Trophoblast cell (in vitro differentiated cells and primary cell): ENCODE data around the gene LRP5.
A peak's percentile ranks its signal among the peaks of the same experiment; 100 is the strongest.

ENCODE experiments used
- DNase-seq, 2 donors: peaks; one replicate each; pipeline ENCODE4 v3.0.0-alpha.2; 2016
- H2AFZ ChIP-seq: 2 replicates; pipeline ENCODE4 v1.6.1; 2013; ENCODE audit warnings: low read length, moderate library complexity, mild to moderate bottlenecking; ENCODE audit not compliant: insufficient read depth, poor library complexity
- H2AK5ac ChIP-seq: 2 replicates; pipeline ENCODE4 v1.6.1; 2013; ENCODE audit warnings: mild to moderate bottlenecking, low read length
- H2BK120ac ChIP-seq: 2 replicates; pipeline ENCODE4 v1.6.1; 2013; ENCODE audit warnings: low read length, mild to moderate bottlenecking, moderate library complexity; ENCODE audit not compliant: insufficient read depth, poor library complexity
- H2BK12ac ChIP-seq: 2 replicates; pipeline ENCODE4 v1.6.1; 2013; ENCODE audit warnings: mild to moderate bottlenecking, low read length, moderate library complexity
- H2BK5ac ChIP-seq: 2 replicates; pipeline ENCODE4 v1.6.1; 2013; ENCODE audit warnings: low read length, low read depth, moderate library complexity, mild to moderate bottlenecking; ENCODE audit not compliant: poor library complexity
- H3K14ac ChIP-seq: 2 replicates; pipeline ENCODE4 v1.6.1; 2013; ENCODE audit warnings: mild to moderate bottlenecking, low read length
- H3K18ac ChIP-seq: 2 replicates; pipeline ENCODE4 v1.6.1; 2013; ENCODE audit warnings: mild to moderate bottlenecking, low read length
- H3K23ac ChIP-seq: 2 replicates; pipeline ENCODE4 v1.6.1; 2013; ENCODE audit warnings: low read length
- H3K27ac ChIP-seq: 2 replicates; pipeline ENCODE4 v1.5.1; 2013; ENCODE audit warnings: low read depth, mild to moderate bottlenecking, inconsistent platforms, low read length, moderate library complexity
- H3K27me3 ChIP-seq: 2 replicates; pipeline ENCODE4 v1.6.1; 2013; ENCODE audit warnings: inconsistent platforms, mild to moderate bottlenecking, low read length, moderate library complexity; ENCODE audit not compliant: insufficient read depth
- H3K36me3 ChIP-seq, 2 experiments: 1 replicate in 1 of 2; 2 replicates in 1 of 2; pipeline ENCODE4 v1.6.1; 2013; ENCODE audit warnings: low read length in 2 of 2, mild to moderate bottlenecking in 2 of 2, moderate library complexity in 1 of 2; ENCODE audit not compliant: insufficient read depth in 2 of 2, control insufficient read depth in 1 of 2
- H3K4ac ChIP-seq: 2 replicates; pipeline ENCODE4 v1.6.1; 2013; ENCODE audit warnings: low read depth, mild to moderate bottlenecking, low read length, moderate library complexity
- H3K4me1 ChIP-seq, 2 experiments: 1 replicate in 1 of 2; 2 replicates in 1 of 2; pipeline ENCODE4 v1.6.1; 2013; ENCODE audit warnings: low read length in 2 of 2, mild to moderate bottlenecking in 2 of 2, moderate library complexity in 1 of 2; ENCODE audit not compliant: insufficient read depth in 2 of 2, control insufficient read depth in 1 of 2
- H3K4me2 ChIP-seq: 2 replicates; pipeline ENCODE4 v1.6.1; 2013; ENCODE audit warnings: inconsistent platforms, mild to moderate bottlenecking, low read length, moderate library complexity
- H3K4me3 ChIP-seq: 2 replicates; pipeline ENCODE4 v1.5.1; 2013; ENCODE audit warnings: mild to moderate bottlenecking, low read depth, low read length, inconsistent platforms
- H3K79me1 ChIP-seq: one replicate; pipeline ENCODE4 v1.6.1; 2013; ENCODE audit warnings: low read length
- H3K79me2 ChIP-seq: 2 replicates; pipeline ENCODE4 v1.6.1; 2013; ENCODE audit warnings: low read length, mild to moderate bottlenecking; ENCODE audit not compliant: control insufficient read depth, insufficient read depth, poor library complexity
- H3K9ac ChIP-seq: 2 replicates; pipeline ENCODE4 v1.6.1; 2013; ENCODE audit warnings: mild to moderate bottlenecking, low read length
- H3K9me3 ChIP-seq: 2 replicates; pipeline ENCODE4 v1.6.1; 2013; ENCODE audit warnings: low read depth, mild to moderate bottlenecking, control low read depth, inconsistent platforms, low read length; ENCODE audit not compliant: insufficient read depth
- H4K12ac ChIP-seq: 2 replicates; pipeline ENCODE4 v1.6.1; 2013; ENCODE audit warnings: low read depth, mild to moderate bottlenecking, low read length, moderate library complexity
- H4K8ac ChIP-seq: 2 replicates; pipeline ENCODE4 v1.6.1; 2013; ENCODE audit warnings: low read depth, mild to moderate bottlenecking, low read length, moderate library complexity
- H4K91ac ChIP-seq: one replicate; pipeline ENCODE4 v1.6.1; 2013; ENCODE audit warnings: low read depth, mild to moderate bottlenecking, low read length, moderate library complexity
- WGBS: extraction: QIAGEN DNeasy Blood & Tissue Kit; methylation state at CpG from one replicate; pipeline ENCODE4 v1.1.7; 2013; ENCODE audit warnings: missing lambda C conversion rate; ENCODE audit not compliant: insufficient read length, insufficient coverage; ENCODE audit errors: extremely low coverage; 5-methylcytosine and 5-hydroxymethylcytosine counted together

Gene LRP5

GRCh38 chr11:68384530-68385081 is 72.2 kb downstream of the LRP5 start:
- Histone ChIP-seq H3K23ac (no peak overlapping the region), H2BK12ac (no peak overlapping the region), H4K12ac (no peak overlapping the region), H3K9me3 (peaks cover 9% of the 10 kb centered on the region), H4K91ac (no peak overlapping the region), H4K8ac (no peak overlapping the region), H3K4me3 (no peak overlapping the region), H2BK120ac (no peak overlapping the region), H3K27me3 (no peaks in the 10 kb centered on the region), H2AFZ (no peak overlapping the region), H3K4me2 (no peak overlapping the region), H3K9ac (no peak overlapping the region), H2AK5ac (no peak overlapping the region), H3K18ac (no peak overlapping the region), H2BK5ac (no peak overlapping the region), H3K4me1 (peaks cover 10 to 14% of the 10 kb centered on the region in 2 experiments), H3K27ac (no peak overlapping the region), H3K79me2 (no peaks in the 10 kb centered on the region), H3K79me1 (no peaks in the 10 kb centered on the region), H3K36me3 (peaks cover 12 to 17% of the 10 kb centered on the region in 2 experiments), H3K4ac (no peak overlapping the region), H3K14ac (no peak overlapping the region)
- WGBS, result no CpG with 5 or more reads among the region's 13 CpGs
- no peak for DNase-seq

- H3K27me3 ChIP-seq, result no peaks in the 10 kb centered on the region
- no peak overlapping the region for H4K8ac ChIP-seq
- WGBS, result no CpG with 5 or more reads among the region's 8 CpGs
- H2BK12ac ChIP-seq, result no peak overlapping the region
- no peak overlapping the region for H2AFZ ChIP-seq
- no peak overlapping the region for H3K27ac ChIP-seq
- DNase-seq, result no peak
- H3K14ac ChIP-seq, result no peak overlapping the region
- H3K4me2 ChIP-seq, result no peak overlapping the region
- no peak overlapping the region for H3K4me3 ChIP-seq
- H4K91ac ChIP-seq, result no peak overlapping the region
- H3K79me2 ChIP-seq, result no peaks in the 10 kb centered on the region
- H2BK5ac ChIP-seq, result no peak overlapping the region
- no peak overlapping the region for H3K9ac ChIP-seq
- no peak overlapping the region for H3K4ac ChIP-seq
- peaks cover 15 to 20% of the 10 kb centered on the region in 2 experiments for H3K36me3 ChIP-seq
- peaks cover 10 to 14% of the 10 kb centered on the region in 2 experiments for H3K4me1 ChIP-seq
- H2AK5ac ChIP-seq, result no peak overlapping the region
- H3K9me3 ChIP-seq, result peaks cover 9% of the 10 kb centered on the region
- no peak overlapping the region for H4K12ac ChIP-seq
- no peak overlapping the region for H3K23ac ChIP-seq
- H2BK120ac ChIP-seq, result no peak overlapping the region
- no peak overlapping the region for H3K18ac ChIP-seq
- no peaks in the 10 kb centered on the region for H3K79me1 ChIP-seq
Measured at GRCh38 chr11:68385128-68385527, 72.7 kb downstream of the LRP5 start.

- H2BK12ac ChIP-seq, result no peak overlapping the region
- no peak overlapping the region for H4K91ac ChIP-seq
- no peak overlapping the region for H3K14ac ChIP-seq
- H2BK5ac ChIP-seq, result no peak overlapping the region
- H3K27me3 ChIP-seq, result no peaks in the 10 kb centered on the region
- H2BK120ac ChIP-seq, result no peak overlapping the region
- peaks cover 15 to 21% of the 10 kb centered on the region in 2 experiments for H3K36me3 ChIP-seq
- no peaks in the 10 kb centered on the region for H3K79me1 ChIP-seq
- no peak overlapping the region for H3K9ac ChIP-seq
- H4K12ac ChIP-seq, result no peak overlapping the region
- WGBS, result no CpG with 5 or more reads among the region's 52 CpGs
- DNase-seq, result no peak
- H3K4me3 ChIP-seq, result peak overlapping the region; percentile 49
- H3K9me3 ChIP-seq, result peaks cover 9% of the 10 kb centered on the region
- H3K18ac ChIP-seq, result no peak overlapping the region
- no peak overlapping the region for H3K27ac ChIP-seq
- no peak overlapping the region for H4K8ac ChIP-seq
- H3K23ac ChIP-seq, result no peak overlapping the region
- no peak overlapping the region for H3K4me2 ChIP-seq
- H3K79me2 ChIP-seq, result no peaks in the 10 kb centered on the region
- no peak overlapping the region for H3K4ac ChIP-seq
- H3K4me1 ChIP-seq, result peaks cover 0 to 2% of the 10 kb centered on the region in 2 experiments
- H2AFZ ChIP-seq, result no peak overlapping the region
- no peak overlapping the region for H2AK5ac ChIP-seq
Measured at GRCh38 chr11:68386331-68386978, 74.1 kb downstream of the LRP5 start.

- Histone ChIP-seq H3K27me3 (no peaks in the 10 kb centered on the region), H3K14ac (no peak overlapping the region), H3K18ac (no peak overlapping the region), H4K91ac (no peak overlapping the region), H3K4ac (no peak overlapping the region), H3K9ac (no peak overlapping the region), H3K36me3 (peaks cover 15 to 21% of the 10 kb centered on the region in 2 experiments), H3K4me1 (no peaks in the 10 kb centered on the region), H2BK120ac (no peak overlapping the region), H3K4me2 (no peak overlapping the region), H3K4me3 (no peak overlapping the region), H3K9me3 (peaks cover 9% of the 10 kb centered on the region), H4K8ac (no peak overlapping the region), H4K12ac (no peak overlapping the region), H3K23ac (no peak overlapping the region), H2AFZ (no peak overlapping the region), H3K79me1 (no peaks in the 10 kb centered on the region), H2BK5ac (no peak overlapping the region), H3K27ac (no peak overlapping the region), H3K79me2 (no peaks in the 10 kb centered on the region), H2AK5ac (no peak overlapping the region), H2BK12ac (no peak overlapping the region)
- DNase-seq, result no peak
- no CpG with 5 or more reads among the region's 13 CpGs for WGBS
Measured at GRCh38 chr11:68387840-68388239, 75.4 kb downstream of the LRP5 start.
